Hepatocyte (in vitro differentiated cells): ENCODE data around the gene DNAJC21. TPM values are rescaled to one million over a fixed set of nuclear protein-coding genes. Genes with fewer than 3 reads are reported as not detected.
A peak's percentile ranks its signal among the peaks of the same experiment; 100 is the strongest.

ENCODE experiments used
- DNase-seq: peaks from one replicate; pipeline ENCODE4 v3.0.0-alpha.2; 2016; ENCODE audit warnings: low spot score
- H2AFZ ChIP-seq: fragments of 200-600 bp; sonication (generic); 2 replicates; pipeline ENCODE4 v1.6.0; 2016; ENCODE audit warnings: antibody characterized with exemption, mild to moderate bottlenecking
- H3K27ac ChIP-seq: fragments of 200-600 bp; sonication (generic); 2 replicates; pipeline ENCODE4 v1.5.1; 2016; ENCODE audit warnings: mild to moderate bottlenecking
- H3K27me3 ChIP-seq: fragments of 200-600 bp; sonication (generic); 2 replicates; pipeline ENCODE4 v1.6.1; 2016
- H3K36me3 ChIP-seq: fragments of 200-600 bp; sonication (generic); replicated peaks from 2 replicates; pipeline ENCODE4 v1.5.1; 2016; ENCODE audit warnings: low read depth; ENCODE audit not compliant: insufficient read depth
- H3K4me1 ChIP-seq: fragments of 200-600 bp; sonication (generic); 2 replicates; pipeline ENCODE4 v1.5.1; 2016; ENCODE audit warnings: mild to moderate bottlenecking, moderate library complexity; ENCODE audit not compliant: insufficient read depth
- H3K4me2 ChIP-seq: fragments of 200-600 bp; sonication (generic); 2 replicates; pipeline ENCODE4 v1.6.0; 2016
- H3K4me3 ChIP-seq: fragments of 200-600 bp; sonication (generic); 2 replicates; pipeline ENCODE4 v1.5.1; 2016; ENCODE audit warnings: mild to moderate bottlenecking
- H3K79me2 ChIP-seq: fragments of 200-600 bp; sonication (generic); 2 replicates; pipeline ENCODE4 v1.6.0; 2017; ENCODE audit warnings: mild to moderate bottlenecking
- H3K9me2 ChIP-seq: fragments of 200-600 bp; sonication (generic); replicated peaks from 2 replicates; pipeline ENCODE4 v1.6.0; 2017; ENCODE audit warnings: mild to moderate bottlenecking; ENCODE audit not compliant: insufficient read depth
- H3K9me3 ChIP-seq: fragments of 200-600 bp; sonication (generic); 2 replicates; pipeline ENCODE4 v1.5.1; 2016; ENCODE audit warnings: low read depth, mild to moderate bottlenecking
- H4K20me1 ChIP-seq: fragments of 200-600 bp; sonication (generic); 2 replicates; pipeline ENCODE4 v1.6.0; 2016; ENCODE audit warnings: mild to moderate bottlenecking; ENCODE audit not compliant: insufficient read depth, poor library complexity, severe bottlenecking
- CTCF ChIP-seq: fragments of 200-600 bp; sonication (generic); IDR thresholded peaks from 2 replicates; pipeline ENCODE4 v1.5.1; 2016; ENCODE audit warnings: antibody characterized with exemption, mild to moderate bottlenecking; ENCODE audit not compliant: poor library complexity
- EZH2 ChIP-seq: fragments of 200-600 bp; sonication (generic); IDR thresholded peaks from 2 replicates; pipeline ENCODE4 v1.6.1; 2016; ENCODE audit warnings: antibody characterized with exemption, mild to moderate bottlenecking, borderline replicate concordance
- EZH2phosphoT487 ChIP-seq: fragments of 200-600 bp; sonication (generic); IDR thresholded peaks from one replicate; pipeline ENCODE4 v1.6.1; 2018; ENCODE audit warnings: antibody characterized with exemption, mild to moderate bottlenecking, low read depth, moderate library complexity; ENCODE audit not compliant: unreplicated experiment, severe bottlenecking
- WGBS: methylation state at CpG from one replicate; pipeline ENCODE4 v1.1.6; 2016; ENCODE audit warnings: low lambda C conversion rate; ENCODE audit errors: missing lambda C conversion rate; 5-methylcytosine and 5-hydroxymethylcytosine counted together
- polyA plus RNA-seq: library from polyadenylated mRNA; unstranded; fragments of >200 nt; fragmentation: Nextera tagmentation; extraction: Ambion mirVana; gene quantifications from 2 replicates; pipeline ENCODE4 v1.2.1, GENCODE V29; 2016
- total RNA-seq: library from RNA; depleted of rRNA; stranded (reverse); fragments of >200 nt; gene quantifications from 2 replicates; pipeline ENCODE4 v1.2.3, GENCODE V29; 2014

Gene DNAJC21
- total and polyA plus RNA-seq, 2 experiments from 2014 or later, result 29.1 to 39.5 TPM

GRCh38 chr5:34889394-34889793 is 40.0 kb upstream of the DNAJC21 start:
- TF ChIP-seq CTCF (no peak), EZH2phosphoT487 (no peak), EZH2 (no peak)
- Histone ChIP-seq H3K4me3 (no peak overlapping the region), H3K9me3 (no peaks in the 10 kb centered on the region), H3K79me2 (no peaks in the 10 kb centered on the region), H4K20me1 (no peaks in the 10 kb centered on the region), H3K9me2 (no peaks in the 10 kb centered on the region), H3K27me3 (no peaks in the 10 kb centered on the region), H3K36me3 (no peaks in the 10 kb centered on the region), H3K4me1 (peaks cover 4% of the 10 kb centered on the region), H2AFZ (no peak overlapping the region), H3K4me2 (no peak overlapping the region), H3K27ac (no peak overlapping the region)
- WGBS, result 88% methylated on average over 1 of the region's 1 CpG
- no peak for DNase-seq

GRCh38 chr5:34891981-34892380 is 37.4 kb upstream of the DNAJC21 start:
- no peaks in the 10 kb centered on the region for H3K36me3 ChIP-seq
- DNase-seq, result peak; percentile 42
- no peaks in the 10 kb centered on the region for H4K20me1 ChIP-seq
- H3K9me2 ChIP-seq, result no peaks in the 10 kb centered on the region
- 56% methylated on average over 5 of the region's 5 CpGs for WGBS
- H3K79me2 ChIP-seq, result no peaks in the 10 kb centered on the region
- no peaks in the 10 kb centered on the region for H3K27me3 ChIP-seq
- H3K4me1 ChIP-seq, result peaks cover 4% of the 10 kb centered on the region
- H3K4me2 ChIP-seq, result no peak overlapping the region
- peak overlapping the region; percentile 18 for H3K27ac ChIP-seq
- H2AFZ ChIP-seq, result no peak overlapping the region
- no peaks in the 10 kb centered on the region for H3K9me3 ChIP-seq
- TF ChIP-seq EZH2phosphoT487 (no peak), EZH2 (no peak), CTCF (no peak)
- H3K4me3 ChIP-seq, result no peak overlapping the region

GRCh38 chr5:34892414-34892813 is 36.9 kb upstream of the DNAJC21 start:
- Histone ChIP-seq H3K79me2 (no peaks in the 10 kb centered on the region), H3K27me3 (no peaks in the 10 kb centered on the region), H3K4me2 (no peak overlapping the region), H4K20me1 (no peaks in the 10 kb centered on the region), H3K9me3 (no peaks in the 10 kb centered on the region), H2AFZ (no peak overlapping the region), H3K4me1 (peaks cover 4% of the 10 kb centered on the region), H3K27ac (no peak overlapping the region), H3K36me3 (no peaks in the 10 kb centered on the region), H3K9me2 (no peaks in the 10 kb centered on the region), H3K4me3 (no peak overlapping the region)
- TF ChIP-seq EZH2phosphoT487 (no peak), EZH2 (no peak), CTCF (no peak)
- no peak for DNase-seq
- 89% methylated on average over 6 of the region's 6 CpGs for WGBS

- Histone ChIP-seq H3K9me3 (no peaks in the 10 kb centered on the region), H3K79me2 (no peaks in the 10 kb centered on the region), H2AFZ (no peak overlapping the region), H3K4me3 (no peak overlapping the region), H3K4me2 (no peak overlapping the region), H4K20me1 (no peaks in the 10 kb centered on the region), H3K27me3 (no peaks in the 10 kb centered on the region), H3K4me1 (no peaks in the 10 kb centered on the region), H3K36me3 (no peaks in the 10 kb centered on the region), H3K9me2 (no peaks in the 10 kb centered on the region), H3K27ac (no peak overlapping the region)
- TF ChIP-seq CTCF (no peak), EZH2 (no peak), EZH2phosphoT487 (no peak)
- WGBS, result 94% methylated on average over 1 of the region's 1 CpG
- DNase-seq, result no peak
Observed at GRCh38 chr5:34894716-34895115, 34.6 kb upstream of the DNAJC21 start.
